ENCODE results near the gene RANBP17. TPM values are rescaled to one million over a fixed set of nuclear protein-coding genes. Genes with fewer than 3 reads are reported as not detected.
A peak's percentile ranks its signal among the peaks of the same experiment; 100 is the strongest.

RANBP17 gene
- polyA plus RNA-seq, 1 donor from 2014 or later, result 25.5 TPM

DNA sequence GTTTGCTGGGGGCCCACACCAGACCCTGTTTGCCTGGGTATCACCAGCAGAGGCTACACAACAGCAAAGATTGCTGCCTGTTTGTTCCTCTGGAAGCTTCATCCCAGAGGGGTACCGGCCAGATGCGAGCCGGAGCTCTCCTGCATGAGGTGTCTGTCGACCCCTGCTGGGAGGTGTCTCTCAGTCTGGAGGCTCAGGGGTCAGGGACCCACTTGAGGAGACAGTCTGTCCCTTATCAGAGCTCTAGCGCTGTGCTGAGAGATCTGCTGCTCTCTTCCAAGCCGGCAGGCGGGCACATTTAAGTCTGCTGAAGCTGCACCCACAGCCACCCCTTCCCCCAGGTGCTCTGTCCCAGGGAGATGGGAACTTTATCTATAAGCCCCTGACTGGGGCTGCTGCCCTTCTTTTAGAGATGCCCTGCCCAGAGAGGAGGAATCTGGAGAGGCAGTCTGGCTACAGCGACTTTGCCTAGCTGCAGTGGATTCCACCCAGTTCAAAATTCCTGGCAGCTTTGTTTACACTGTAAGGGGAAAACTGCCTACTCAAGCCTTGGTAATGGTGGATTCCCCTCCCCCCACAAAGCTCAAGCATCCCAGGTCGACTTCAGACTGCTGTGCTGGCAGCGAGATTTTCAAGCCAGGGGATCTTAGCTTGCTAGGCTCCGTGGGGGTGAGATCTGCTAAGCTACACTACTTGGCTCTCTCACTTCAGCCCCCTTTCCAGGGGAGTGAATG, 241.2 kb downstream of the RANBP17 start:
- H3K79me2 ChIP-seq (replicated peaks; ENCODE audit: insufficient read depth, low read length), result no peaks in the 10 kb centered on the region
- H4K20me1 ChIP-seq (ENCODE audit: insufficient read depth), result no peaks in the 10 kb centered on the region
- H3K36me3 ChIP-seq (ENCODE audit: insufficient read depth, low read length), result no peaks in the 10 kb centered on the region
- H3K9me3 ChIP-seq (ENCODE audit: low read length), result no peaks in the 10 kb centered on the region
- H3K4me2 ChIP-seq (ENCODE audit: low read length), result no peak overlapping the region
- H3F3A ChIP-seq (ENCODE audit: insufficient read depth, low read length, poor library complexity, severe bottlenecking), result no peaks in the 10 kb centered on the region
- TF ChIP-seq, protein P1, sequence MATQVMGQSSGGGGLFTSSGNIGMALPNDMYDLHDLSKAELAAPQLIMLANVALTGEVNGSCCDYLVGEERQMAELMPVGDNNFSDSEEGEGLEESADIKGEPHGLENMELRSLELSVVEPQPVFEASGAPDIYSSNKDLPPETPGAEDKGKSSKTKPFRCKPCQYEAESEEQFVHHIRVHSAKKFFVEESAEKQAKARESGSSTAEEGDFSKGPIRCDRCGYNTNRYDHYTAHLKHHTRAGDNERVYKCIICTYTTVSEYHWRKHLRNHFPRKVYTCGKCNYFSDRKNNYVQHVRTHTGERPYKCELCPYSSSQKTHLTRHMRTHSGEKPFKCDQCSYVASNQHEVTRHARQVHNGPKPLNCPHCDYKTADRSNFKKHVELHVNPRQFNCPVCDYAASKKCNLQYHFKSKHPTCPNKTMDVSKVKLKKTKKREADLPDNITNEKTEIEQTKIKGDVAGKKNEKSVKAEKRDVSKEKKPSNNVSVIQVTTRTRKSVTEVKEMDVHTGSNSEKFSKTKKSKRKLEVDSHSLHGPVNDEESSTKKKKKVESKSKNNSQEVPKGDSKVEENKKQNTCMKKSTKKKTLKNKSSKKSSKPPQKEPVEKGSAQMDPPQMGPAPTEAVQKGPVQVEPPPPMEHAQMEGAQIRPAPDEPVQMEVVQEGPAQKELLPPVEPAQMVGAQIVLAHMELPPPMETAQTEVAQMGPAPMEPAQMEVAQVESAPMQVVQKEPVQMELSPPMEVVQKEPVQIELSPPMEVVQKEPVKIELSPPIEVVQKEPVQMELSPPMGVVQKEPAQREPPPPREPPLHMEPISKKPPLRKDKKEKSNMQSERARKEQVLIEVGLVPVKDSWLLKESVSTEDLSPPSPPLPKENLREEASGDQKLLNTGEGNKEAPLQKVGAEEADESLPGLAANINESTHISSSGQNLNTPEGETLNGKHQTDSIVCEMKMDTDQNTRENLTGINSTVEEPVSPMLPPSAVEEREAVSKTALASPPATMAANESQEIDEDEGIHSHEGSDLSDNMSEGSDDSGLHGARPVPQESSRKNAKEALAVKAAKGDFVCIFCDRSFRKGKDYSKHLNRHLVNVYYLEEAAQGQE (IDR thresholded peaks at IDR 0.05; ENCODE audit: borderline replicate concordance), result no peak
- TF ChIP-seq CTCF (IDR thresholded peaks at IDR 0.05; ENCODE audit: poor library complexity, severe bottlenecking) (no peak), TAF1 (IDR thresholded peaks at IDR 0.05; ENCODE audit: low read depth) (no peak), EP300 (conservative IDR thresholded peaks at IDR 0.05; ENCODE audit: poor library complexity, severe bottlenecking) (no peak), EZH2 (IDR thresholded peaks at IDR 0.05; ENCODE audit: borderline replicate concordance, insufficient read depth, low read length, poor library complexity, severe bottlenecking) (no peak), RAD21 (conservative IDR thresholded peaks at IDR 0.05) (no peak), MXI1 (conservative IDR thresholded peaks at IDR 0.05; ENCODE audit: poor library complexity, severe bottlenecking) (no peak), POLR2AphosphoS5 (IDR thresholded peaks at IDR 0.05) (no peak), SMC3 (conservative IDR thresholded peaks at IDR 0.05; ENCODE audit: poor library complexity) (no peak)
- H3K4me3 ChIP-seq (ENCODE audit: low read length), result no peak overlapping the region
- no peaks in the 10 kb centered on the region for H3K27me3 ChIP-seq (ENCODE audit: insufficient read depth, low read depth, low read length)
- no peak overlapping the region for H3K9ac ChIP-seq (ENCODE audit: low read length)
- no peak overlapping the region for H2AFZ ChIP-seq (ENCODE audit: low read depth, low read length)
- H3K9me2 ChIP-seq (ENCODE audit: insufficient read depth, low read length), result no peaks in the 10 kb centered on the region
- no peak overlapping the region for H3K27ac ChIP-seq (ENCODE audit: low read length)

GRCh38 chr5:171107669-171108068, 245.9 kb downstream of the RANBP17 start:
- Histone ChIP-seq H3K9me3 (ENCODE audit: low read length) (no peaks in the 10 kb centered on the region), H3K79me2 (replicated peaks; ENCODE audit: insufficient read depth, low read length) (no peaks in the 10 kb centered on the region), H3K4me2 (ENCODE audit: low read length) (peak overlapping the region; percentile 31), H3K9ac (ENCODE audit: low read length) (no peak overlapping the region), H2AFZ (ENCODE audit: low read depth, low read length) (no peak overlapping the region), H3K36me3 (ENCODE audit: insufficient read depth, low read length) (no peaks in the 10 kb centered on the region), H4K20me1 (ENCODE audit: insufficient read depth) (no peaks in the 10 kb centered on the region), H3F3A (ENCODE audit: insufficient read depth, low read length, poor library complexity, severe bottlenecking) (no peaks in the 10 kb centered on the region), H3K27me3 (ENCODE audit: insufficient read depth, low read depth, low read length) (no peaks in the 10 kb centered on the region), H3K27ac (ENCODE audit: low read length) (peak overlapping the region; percentile 37), H3K4me3 (ENCODE audit: low read length) (peak overlapping the region; percentile 37), H3K9me2 (ENCODE audit: insufficient read depth, low read length) (no peaks in the 10 kb centered on the region)
- no peak for TF ChIP-seq EZH2 (IDR thresholded peaks at IDR 0.05; ENCODE audit: borderline replicate concordance, insufficient read depth, low read length, poor library complexity, severe bottlenecking)
- TF ChIP-seq RAD21 (conservative IDR thresholded peaks at IDR 0.05), result no peak
- no peak for TF ChIP-seq TAF1 (IDR thresholded peaks at IDR 0.05; ENCODE audit: low read depth)
- peak; percentile 84 for TF ChIP-seq EP300 (conservative IDR thresholded peaks at IDR 0.05; ENCODE audit: poor library complexity, severe bottlenecking)
- TF ChIP-seq, protein P1 (IDR thresholded peaks at IDR 0.05; ENCODE audit: borderline replicate concordance), result no peak
- TF ChIP-seq CTCF (IDR thresholded peaks at IDR 0.05; ENCODE audit: poor library complexity, severe bottlenecking), result no peak
- TF ChIP-seq SMC3 (conservative IDR thresholded peaks at IDR 0.05; ENCODE audit: poor library complexity), result no peak
- peak; percentile 92 for TF ChIP-seq POLR2AphosphoS5 (IDR thresholded peaks at IDR 0.05)
- no peak for TF ChIP-seq MXI1 (conservative IDR thresholded peaks at IDR 0.05; ENCODE audit: poor library complexity, severe bottlenecking)
